Measurements from ENCODE around the gene TSPAN10. TPM values are rescaled to one million over a fixed set of nuclear protein-coding genes. Genes with fewer than 3 reads are reported as not detected.

Gene TSPAN10
- polyA plus RNA-seq, 4 donors: 2.5 to 5.0 (median 2.9) TPM

DNA sequence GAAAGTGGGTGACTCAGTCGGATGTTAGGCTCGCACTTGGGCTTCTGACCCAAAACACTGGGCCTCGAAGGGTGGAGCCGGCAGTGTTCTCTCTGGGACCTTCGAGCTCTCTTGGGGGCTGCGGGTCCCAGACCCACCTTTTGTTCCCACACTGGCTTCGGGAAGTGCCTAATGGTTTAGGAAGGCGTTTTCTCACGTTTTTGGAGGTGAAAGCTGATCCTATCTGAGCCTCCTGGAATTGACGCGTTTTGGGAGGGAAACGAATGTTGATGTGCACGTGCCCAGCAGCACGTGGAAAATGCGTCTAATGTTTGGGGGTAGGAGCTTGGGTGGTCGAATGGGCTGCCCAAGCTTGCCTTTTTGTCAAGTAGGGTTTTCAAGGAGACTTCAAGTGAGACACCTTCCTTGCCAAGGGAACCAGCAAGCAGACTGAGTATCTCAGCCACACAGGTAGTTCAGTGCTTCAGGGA is 47.5 kb downstream of the TSPAN10 start:
- no peak for DNase-seq (ENCODE audit: low read depth in 4 of 4, low spot score in 3 of 4)

DNA sequence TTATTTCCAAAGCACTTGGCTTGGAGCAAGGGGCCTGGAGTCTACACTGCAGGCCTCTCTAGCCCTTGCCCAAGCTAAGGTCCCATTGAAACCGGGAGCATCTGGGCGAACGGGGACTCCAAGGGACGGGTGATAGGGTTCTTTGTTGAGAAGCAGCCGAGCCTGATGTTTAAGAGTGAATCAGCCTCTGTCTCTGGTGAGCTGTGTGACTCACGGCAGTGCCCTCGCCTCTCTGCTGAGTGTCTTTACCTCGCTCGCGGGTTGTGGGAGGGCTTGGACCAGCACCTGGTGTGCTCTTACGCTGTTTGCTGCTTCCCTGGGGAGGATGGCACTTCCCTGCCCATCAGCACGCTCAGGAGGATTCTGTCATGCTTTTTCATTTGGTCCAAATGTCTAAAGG is 48.1 kb downstream of the TSPAN10 start:
- no peak for DNase-seq (ENCODE audit: low read depth in 4 of 4, low spot score in 3 of 4)

DNA sequence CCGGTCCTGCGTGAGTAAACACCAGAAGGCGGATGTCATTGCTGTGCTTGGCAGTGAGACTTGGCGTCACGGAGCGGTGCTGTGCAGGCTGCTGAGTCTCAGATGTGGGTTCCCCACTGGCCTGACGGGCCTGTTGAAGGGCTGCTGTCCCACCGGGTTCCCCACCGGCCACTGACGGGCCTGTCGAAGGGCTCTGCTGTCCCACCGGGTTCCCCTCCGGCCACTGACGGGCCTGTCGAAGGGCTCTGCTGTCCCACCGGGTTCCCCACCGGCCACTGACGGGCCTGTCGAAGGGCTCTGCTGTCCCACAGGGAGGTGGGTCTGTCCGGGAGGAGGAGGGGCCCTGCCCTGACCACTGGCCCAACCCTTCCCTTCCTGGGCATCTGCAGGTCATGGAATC is 49.6 kb downstream of the TSPAN10 start:
- no peak for DNase-seq (ENCODE audit: low read depth in 4 of 4, low spot score in 3 of 4)

DNA sequence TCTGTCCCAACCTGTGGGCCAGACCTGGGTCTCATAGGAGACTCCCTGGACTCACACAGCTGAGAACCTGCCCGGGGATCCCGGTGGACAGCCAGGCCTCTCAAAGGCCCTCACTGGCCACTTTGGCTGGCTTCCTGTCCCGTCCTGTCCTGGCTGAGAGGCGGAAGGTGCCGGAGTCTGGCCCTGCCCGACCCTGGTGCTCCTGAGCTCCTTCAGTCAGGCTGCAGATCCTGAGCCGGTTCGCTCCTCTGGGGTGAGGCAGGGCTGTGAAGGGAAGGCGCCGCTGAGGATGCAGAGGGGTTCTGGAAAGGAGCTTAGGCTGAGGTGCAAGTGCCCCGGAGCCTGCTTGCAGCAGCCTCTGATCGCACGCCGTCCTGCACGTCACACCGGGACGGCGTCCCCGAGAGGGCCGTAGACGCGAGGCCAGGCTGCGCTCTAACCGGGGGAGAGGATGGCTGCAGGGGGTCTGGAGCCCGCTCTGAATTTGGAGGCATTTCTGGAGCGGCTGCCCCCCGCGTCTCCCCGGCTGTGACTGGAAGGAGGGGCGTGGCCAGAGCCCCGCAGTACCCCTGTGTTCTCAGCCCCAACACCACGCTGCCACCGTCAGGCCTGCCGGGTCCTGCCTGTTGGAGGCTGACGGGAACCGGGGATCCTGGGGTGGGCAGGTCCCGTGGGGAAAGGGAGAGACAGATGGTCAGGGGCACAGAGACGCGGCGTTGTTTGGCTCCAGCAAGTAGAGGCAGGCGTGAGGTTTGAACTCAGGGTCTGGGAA is 51.0 kb downstream of the TSPAN10 start:
- DNase-seq (ENCODE audit: low read depth in 4 of 4, low spot score in 3 of 4): no peak

DNA sequence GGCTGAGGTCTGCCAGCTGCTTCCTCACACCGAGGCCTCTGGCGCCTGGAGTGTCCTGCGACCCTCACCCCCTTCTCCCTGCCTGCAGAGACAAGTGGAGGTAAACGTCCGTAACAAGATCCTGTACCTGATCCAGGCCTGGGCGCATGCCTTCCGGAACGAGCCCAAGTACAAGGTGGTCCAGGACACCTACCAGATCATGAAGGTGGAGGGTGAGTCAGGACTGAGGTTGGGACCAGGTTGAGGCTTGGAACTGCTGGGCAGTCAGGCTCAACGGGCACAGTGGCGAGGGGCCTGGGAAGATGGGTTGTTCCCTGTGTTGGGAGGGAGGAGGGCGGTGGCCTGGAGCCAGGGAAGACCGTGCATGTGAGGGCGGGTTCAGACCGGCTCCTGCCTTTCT is 51.6 kb downstream of the TSPAN10 start:
- no peak for DNase-seq (ENCODE audit: low read depth in 4 of 4, low spot score in 3 of 4)

DNA sequence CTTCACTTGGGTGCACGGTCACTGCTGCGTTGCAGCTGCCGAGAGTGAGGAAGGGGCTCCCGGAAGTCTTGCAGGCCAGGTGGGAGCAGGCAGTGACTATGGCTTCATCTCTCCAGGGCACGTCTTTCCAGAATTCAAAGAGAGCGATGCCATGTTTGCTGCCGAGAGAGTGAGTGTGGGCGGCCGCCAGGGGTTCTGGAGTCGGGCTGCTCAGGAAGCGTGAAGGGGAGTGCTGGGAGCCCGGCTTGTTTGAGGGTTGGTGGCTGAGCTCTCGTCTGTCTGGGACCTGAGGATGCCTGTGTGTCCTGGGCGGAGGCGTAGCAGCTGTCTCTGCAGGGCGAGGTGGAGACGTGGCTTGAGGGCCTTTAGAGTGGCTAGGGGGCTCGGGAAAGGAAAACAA is 53.1 kb downstream of the TSPAN10 start:
- DNase-seq (ENCODE audit: low read depth in 4 of 4, low spot score in 3 of 4): no peak

DNA sequence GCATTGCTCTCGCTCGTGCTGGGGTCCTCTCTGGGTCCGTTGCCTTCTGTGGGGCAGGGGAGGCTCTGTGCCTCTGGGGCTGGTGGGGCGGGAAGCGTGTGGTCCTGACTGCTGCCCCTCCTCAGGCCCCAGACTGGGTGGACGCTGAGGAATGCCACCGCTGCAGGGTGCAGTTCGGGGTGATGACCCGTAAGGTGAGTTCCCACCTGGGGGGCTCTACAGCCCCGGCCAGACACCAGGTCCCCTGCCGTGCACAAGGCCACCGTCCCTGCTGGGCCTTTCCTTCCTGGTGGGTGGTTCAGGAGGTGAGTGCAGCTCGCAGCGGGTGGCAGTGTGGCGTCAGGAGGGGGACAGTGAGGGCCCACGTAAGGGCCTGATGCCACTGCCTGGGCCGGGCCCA is 53.6 kb downstream of the TSPAN10 start:
- DNase-seq (ENCODE audit: low read depth in 4 of 4, low spot score in 3 of 4): no peak

DNA sequence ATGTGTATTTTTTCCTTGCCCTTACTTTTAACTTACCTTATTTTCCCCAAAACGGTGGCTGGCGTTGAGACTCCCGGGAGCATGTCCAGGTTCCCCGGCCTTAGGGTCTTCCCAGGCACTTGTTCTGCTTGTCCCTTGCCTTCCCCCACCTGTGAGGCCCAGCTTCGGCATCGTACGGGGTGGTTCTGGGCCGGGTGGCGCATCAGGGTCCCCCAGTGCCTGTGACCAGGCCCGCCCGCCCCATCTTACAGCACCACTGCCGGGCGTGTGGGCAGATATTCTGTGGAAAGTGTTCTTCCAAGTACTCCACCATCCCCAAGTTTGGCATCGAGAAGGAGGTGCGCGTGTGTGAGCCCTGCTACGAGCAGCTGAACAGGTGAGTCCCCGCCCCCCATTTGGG is 54.2 kb downstream of the TSPAN10 start:
- DNase-seq (ENCODE audit: low read depth in 4 of 4, low spot score in 3 of 4): no peak

DNA sequence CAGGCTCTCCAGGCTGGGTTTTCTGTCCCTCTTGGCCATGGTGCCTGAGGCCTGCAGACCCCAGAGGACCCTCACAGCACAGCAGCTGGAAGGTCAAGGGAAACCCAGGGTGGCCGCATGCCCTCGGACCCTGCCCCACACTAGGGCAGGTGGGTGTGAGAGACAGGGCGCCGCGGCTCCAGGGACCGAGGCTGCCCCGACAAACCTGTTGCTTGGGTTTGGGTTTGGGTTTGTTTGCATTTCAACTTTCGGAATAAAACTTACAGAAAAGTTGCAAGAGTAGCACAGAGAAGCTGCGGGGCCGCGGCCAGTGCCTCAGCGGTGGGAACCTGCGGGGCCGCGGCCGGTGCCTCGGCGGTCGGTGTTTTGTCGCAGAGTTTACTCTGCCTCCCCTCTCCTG is 54.6 kb downstream of the TSPAN10 start:
- DNase-seq (ENCODE audit: low read depth in 4 of 4, low spot score in 3 of 4): no peak

DNA sequence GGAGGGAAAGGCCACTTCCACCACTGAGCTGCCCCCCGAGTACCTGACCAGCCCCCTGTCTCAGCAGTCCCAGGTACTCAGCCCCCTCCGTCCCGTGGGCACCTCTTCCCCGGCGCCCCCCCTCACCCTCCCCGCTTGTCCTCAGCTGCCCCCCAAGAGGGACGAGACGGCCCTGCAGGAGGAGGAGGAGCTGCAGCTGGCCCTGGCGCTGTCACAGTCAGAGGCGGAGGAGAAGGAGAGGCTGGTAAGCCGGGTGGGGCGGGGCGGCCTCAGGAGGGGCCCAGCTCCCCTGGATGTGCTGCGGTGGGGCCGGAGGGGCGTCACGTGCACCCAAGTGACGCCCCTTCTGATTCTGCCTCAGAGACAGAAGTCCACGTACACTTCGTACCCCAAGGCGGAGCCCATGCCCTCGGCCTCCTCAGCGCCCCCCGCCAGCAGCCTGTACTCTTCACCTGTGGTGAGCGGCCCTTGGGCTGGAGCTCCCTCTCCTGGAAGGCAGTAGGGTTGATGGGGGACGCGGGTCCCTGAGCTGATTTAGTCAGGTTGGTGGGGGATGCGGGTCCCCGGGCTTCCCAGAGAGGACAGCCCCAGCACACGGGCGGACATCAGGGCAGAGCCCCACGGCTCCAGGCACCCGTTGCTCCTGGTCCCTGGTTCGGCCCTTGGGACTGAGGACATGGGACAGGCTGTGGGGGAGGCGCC is 56.7 kb downstream of the TSPAN10 start:
- DNase-seq (ENCODE audit: low read depth in 4 of 4, low spot score in 3 of 4): no peak

DNA sequence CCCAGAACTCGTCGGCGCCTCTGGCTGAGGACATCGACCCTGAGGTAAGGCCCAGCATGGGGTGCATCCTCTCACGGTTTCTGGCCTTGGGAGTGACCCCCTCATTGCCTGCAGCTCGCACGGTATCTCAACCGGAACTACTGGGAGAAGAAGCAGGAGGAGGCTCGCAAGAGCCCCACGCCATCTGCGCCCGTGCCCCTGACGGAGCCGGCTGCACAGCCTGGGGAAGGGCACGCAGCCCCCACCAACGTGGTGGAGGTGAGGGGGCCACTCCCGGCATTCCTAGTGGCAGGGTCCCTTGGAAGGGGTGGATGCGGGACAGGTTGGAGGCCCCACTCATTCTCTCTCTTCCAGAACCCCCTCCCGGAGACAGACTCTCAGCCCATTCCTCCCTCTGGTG is 57.8 kb downstream of the TSPAN10 start:
- DNase-seq (ENCODE audit: low read depth in 4 of 4, low spot score in 3 of 4): no peak

DNA sequence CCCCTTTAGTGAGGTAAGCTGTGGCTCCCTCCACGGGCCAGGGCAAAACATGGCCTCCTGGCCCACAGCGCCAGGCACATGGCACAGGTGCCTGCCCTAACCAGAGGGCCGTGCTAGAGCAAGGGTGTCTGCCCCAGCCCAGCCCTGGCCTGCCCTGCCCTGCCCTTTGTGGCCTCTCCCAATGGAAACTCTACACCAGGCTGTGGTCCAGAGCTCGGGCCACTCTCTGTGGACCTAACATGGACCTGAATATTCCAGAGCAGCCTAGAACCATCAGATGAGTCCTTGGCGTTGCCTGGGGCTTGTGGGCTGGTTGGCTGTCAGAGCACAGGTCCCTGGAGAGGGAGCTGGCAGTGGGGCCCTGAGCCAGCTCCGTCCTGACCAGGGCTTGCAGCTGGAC is 58.2 kb downstream of the TSPAN10 start:
- DNase-seq (ENCODE audit: low read depth in 4 of 4, low spot score in 3 of 4): no peak

DNA sequence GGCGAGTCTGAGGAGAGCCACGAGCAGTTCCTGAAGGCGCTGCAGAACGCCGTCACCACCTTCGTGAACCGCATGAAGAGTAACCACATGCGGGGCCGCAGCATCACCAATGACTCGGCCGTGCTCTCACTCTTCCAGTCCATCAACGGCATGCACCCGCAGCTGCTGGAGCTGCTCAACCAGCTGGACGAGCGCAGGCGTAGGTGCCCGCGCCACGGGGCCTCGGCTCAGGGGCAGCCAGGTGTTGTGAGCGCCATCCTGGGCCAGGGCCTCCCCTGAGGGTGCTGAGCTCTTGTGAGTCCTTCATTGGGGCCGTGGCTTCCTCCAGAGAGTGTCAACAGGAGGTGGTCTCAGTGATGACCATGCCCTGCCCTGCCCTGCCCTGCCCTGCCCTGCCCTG is 58.8 kb downstream of the TSPAN10 start:
- DNase-seq (ENCODE audit: low read depth in 4 of 4, low spot score in 3 of 4): no peak

DNA sequence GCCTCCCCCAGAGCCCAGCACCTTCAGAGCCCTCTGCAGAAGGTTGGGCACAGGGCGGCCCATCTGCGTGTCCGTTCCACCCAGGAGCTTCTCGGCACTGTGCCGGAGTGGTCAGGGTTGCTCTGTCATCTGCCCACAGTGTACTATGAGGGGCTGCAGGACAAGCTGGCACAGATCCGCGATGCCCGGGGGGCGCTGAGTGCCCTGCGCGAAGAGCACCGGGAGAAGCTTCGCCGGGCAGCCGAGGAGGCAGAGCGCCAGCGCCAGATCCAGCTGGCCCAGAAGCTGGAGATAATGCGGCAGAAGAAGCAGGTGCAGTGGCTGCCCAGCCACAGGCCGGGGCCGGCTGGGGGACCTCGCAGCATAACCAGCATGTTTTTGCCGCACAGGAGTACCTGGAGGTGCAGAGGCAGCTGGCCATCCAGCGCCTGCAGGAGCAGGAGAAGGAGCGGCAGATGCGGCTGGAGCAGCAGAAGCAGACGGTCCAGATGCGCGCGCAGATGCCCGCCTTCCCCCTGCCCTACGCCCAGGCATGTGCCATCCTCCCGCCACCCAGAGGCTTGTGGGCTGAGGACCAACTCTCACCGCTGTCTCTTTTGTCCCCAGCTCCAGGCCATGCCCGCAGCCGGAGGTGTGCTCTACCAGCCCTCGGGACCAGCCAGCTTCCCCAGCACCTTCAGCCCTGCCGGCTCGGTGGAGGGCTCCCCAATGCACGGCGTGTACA is 59.4 kb downstream of the TSPAN10 start:
- DNase-seq (ENCODE audit: low read depth in 4 of 4, low spot score in 3 of 4): no peak

- DNase-seq (ENCODE audit: low read depth in 4 of 4, low spot score in 3 of 4): no peak
Measured at GRCh38 chr17:81697261-81698044, 60.5 kb downstream of the TSPAN10 start.

Other genes with a start within 250 kb of the TSPAN10 start
- gene BAHCC1, start 241.7 kb upstream of the TSPAN10 start, polyA plus RNA-seq (ENCODE audit: insufficient read length in 4 of 4): 10 to 100 TPM; 16.6 to 24.7 (median 18.8) TPM
- 1,000 to 10,000 TPM; 3,124 to 3,561 (median 3,180) TPM for gene ACTG1, start 124.4 kb upstream of the TSPAN10 start, polyA plus RNA-seq (ENCODE audit: insufficient read length in 4 of 4)
- 1 to 10 TPM; 1.1 to 2.3 (median 1.6) TPM for gene FSCN2, start 108.8 kb upstream of the TSPAN10 start, polyA plus RNA-seq (ENCODE audit: insufficient read length in 4 of 4)
- gene FAAP100, start 84.8 kb upstream of the TSPAN10 start, polyA plus RNA-seq (ENCODE audit: insufficient read length in 4 of 4): 10 to 100 TPM; 23.5 to 31.1 (median 25.0) TPM
- 10 to 100 TPM; 53.1 to 60.3 (median 57.2) TPM for gene NPLOC4, start 84 bp upstream of the TSPAN10 start, polyA plus RNA-seq (ENCODE audit: insufficient read length in 4 of 4)
- 10 to 100 TPM; 10.3 to 17.5 (median 15.2) TPM for gene PDE6G, start 19.3 kb downstream of the TSPAN10 start, polyA plus RNA-seq (ENCODE audit: insufficient read length in 4 of 4)
- gene OXLD1, start 29.4 kb downstream of the TSPAN10 start, polyA plus RNA-seq (ENCODE audit: insufficient read length in 4 of 4): 10 to 100 TPM; 10.4 to 24.0 (median 15.9) TPM
- 10 to 100 TPM; 12.7 to 17.5 (median 14.1) TPM for gene CCDC137, start 29.5 kb downstream of the TSPAN10 start, polyA plus RNA-seq (ENCODE audit: insufficient read length in 4 of 4)
- 10 to 100 TPM; 36.9 to 49.1 (median 45.4) TPM for gene ARL16, start 46.6 kb downstream of the TSPAN10 start, polyA plus RNA-seq (ENCODE audit: insufficient read length in 4 of 4)
- 100 to 1,000 TPM in 1 of 4 donors, 10 to 100 TPM in 3; 94.3 to 104 (median 98.0) TPM for gene HGS, start 46.8 kb downstream of the TSPAN10 start, polyA plus RNA-seq (ENCODE audit: insufficient read length in 4 of 4)
- 10 to 100 TPM; 41.0 to 68.1 (median 43.5) TPM for gene MRPL12, start 66.2 kb downstream of the TSPAN10 start, polyA plus RNA-seq (ENCODE audit: insufficient read length in 4 of 4)
- 10 to 100 TPM; 12.5 to 23.3 (median 13.4) TPM for gene SLC25A10, start 75.1 kb downstream of the TSPAN10 start, polyA plus RNA-seq (ENCODE audit: insufficient read length in 4 of 4)
- gene GCGR, start 167.0 kb downstream of the TSPAN10 start, polyA plus RNA-seq (ENCODE audit: insufficient read length in 4 of 4): 10 to 100 TPM in 3 of 4 donors, 1 to 10 TPM in 1; 8.4 to 15.5 (median 13.0) TPM
- gene MCRIP1, start 196.1 kb downstream of the TSPAN10 start, polyA plus RNA-seq (ENCODE audit: insufficient read length in 4 of 4): 100 to 1,000 TPM in 1 of 4 donors, 10 to 100 TPM in 3; 75.3 to 135 (median 90.1) TPM
- under 1 TPM in 3 of 4 donors, not detected in 1; 0.18 to 0.36 (median 0.26) TPM for gene PPP1R27, start 197.9 kb downstream of the TSPAN10 start, polyA plus RNA-seq (ENCODE audit: insufficient read length in 4 of 4)
- gene P4HB, start 223.3 kb downstream of the TSPAN10 start, polyA plus RNA-seq (ENCODE audit: insufficient read length in 4 of 4): 100 to 1,000 TPM; 407 to 439 (median 410) TPM
- 100 to 1,000 TPM; 166 to 199 (median 195) TPM for gene ARHGDIA, start 234.1 kb downstream of the TSPAN10 start, polyA plus RNA-seq (ENCODE audit: insufficient read length in 4 of 4)

Data from right renal pelvis (tissue), 4 donors.